ENCODE measurements around the gene SIVA1.

DNA sequence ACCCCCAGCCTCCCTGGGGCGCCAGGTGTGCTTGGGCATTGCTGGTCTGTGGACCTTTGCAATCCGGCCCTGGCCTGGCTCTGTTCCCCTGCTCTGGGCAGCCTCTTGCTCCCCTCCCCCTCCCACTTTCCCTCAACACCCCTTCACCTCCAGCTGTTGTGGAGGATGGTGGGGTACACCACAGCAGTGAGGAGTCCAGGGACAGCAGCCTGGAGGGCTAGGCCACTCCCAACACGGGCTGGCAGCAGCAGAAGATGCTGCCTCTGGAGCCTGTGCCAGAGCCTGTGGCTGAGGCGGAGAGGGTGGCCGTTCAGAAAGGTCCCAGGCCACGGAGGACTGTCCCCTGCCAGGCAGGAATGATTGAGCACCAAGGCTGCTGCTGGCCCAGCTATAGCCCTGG is 55.5 kb downstream of the SIVA1 start:
- TF ChIP-seq, protein P1, sequence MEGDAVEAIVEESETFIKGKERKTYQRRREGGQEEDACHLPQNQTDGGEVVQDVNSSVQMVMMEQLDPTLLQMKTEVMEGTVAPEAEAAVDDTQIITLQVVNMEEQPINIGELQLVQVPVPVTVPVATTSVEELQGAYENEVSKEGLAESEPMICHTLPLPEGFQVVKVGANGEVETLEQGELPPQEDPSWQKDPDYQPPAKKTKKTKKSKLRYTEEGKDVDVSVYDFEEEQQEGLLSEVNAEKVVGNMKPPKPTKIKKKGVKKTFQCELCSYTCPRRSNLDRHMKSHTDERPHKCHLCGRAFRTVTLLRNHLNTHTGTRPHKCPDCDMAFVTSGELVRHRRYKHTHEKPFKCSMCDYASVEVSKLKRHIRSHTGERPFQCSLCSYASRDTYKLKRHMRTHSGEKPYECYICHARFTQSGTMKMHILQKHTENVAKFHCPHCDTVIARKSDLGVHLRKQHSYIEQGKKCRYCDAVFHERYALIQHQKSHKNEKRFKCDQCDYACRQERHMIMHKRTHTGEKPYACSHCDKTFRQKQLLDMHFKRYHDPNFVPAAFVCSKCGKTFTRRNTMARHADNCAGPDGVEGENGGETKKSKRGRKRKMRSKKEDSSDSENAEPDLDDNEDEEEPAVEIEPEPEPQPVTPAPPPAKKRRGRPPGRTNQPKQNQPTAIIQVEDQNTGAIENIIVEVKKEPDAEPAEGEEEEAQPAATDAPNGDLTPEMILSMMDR (IDR thresholded peaks at IDR 0.05; ENCODE audit: low read depth, low read length, missing input control): no peak
- TF ChIP-seq SP1 (IDR thresholded peaks at IDR 0.05): no peak
- TF ChIP-seq, protein P2, sequence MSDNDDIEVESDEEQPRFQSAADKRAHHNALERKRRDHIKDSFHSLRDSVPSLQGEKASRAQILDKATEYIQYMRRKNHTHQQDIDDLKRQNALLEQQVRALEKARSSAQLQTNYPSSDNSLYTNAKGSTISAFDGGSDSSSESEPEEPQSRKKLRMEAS (IDR thresholded peaks at IDR 0.05): no peak
- TF ChIP-seq RAD21 (IDR thresholded peaks at IDR 0.05): no peak
- TF ChIP-seq GABPA (IDR thresholded peaks at IDR 0.05 in 1 of 2, conservative IDR thresholded peaks at IDR 0.05 in 1 of 2): no peak
- no peak for TF ChIP-seq EGR1 (IDR thresholded peaks at IDR 0.05; ENCODE audit: low read depth in 2 of 2)
- no peak for TF ChIP-seq YY1 (IDR thresholded peaks at IDR 0.05)
- TF ChIP-seq JUND (IDR thresholded peaks at IDR 0.05): no peak
- TF ChIP-seq, protein P3, sequence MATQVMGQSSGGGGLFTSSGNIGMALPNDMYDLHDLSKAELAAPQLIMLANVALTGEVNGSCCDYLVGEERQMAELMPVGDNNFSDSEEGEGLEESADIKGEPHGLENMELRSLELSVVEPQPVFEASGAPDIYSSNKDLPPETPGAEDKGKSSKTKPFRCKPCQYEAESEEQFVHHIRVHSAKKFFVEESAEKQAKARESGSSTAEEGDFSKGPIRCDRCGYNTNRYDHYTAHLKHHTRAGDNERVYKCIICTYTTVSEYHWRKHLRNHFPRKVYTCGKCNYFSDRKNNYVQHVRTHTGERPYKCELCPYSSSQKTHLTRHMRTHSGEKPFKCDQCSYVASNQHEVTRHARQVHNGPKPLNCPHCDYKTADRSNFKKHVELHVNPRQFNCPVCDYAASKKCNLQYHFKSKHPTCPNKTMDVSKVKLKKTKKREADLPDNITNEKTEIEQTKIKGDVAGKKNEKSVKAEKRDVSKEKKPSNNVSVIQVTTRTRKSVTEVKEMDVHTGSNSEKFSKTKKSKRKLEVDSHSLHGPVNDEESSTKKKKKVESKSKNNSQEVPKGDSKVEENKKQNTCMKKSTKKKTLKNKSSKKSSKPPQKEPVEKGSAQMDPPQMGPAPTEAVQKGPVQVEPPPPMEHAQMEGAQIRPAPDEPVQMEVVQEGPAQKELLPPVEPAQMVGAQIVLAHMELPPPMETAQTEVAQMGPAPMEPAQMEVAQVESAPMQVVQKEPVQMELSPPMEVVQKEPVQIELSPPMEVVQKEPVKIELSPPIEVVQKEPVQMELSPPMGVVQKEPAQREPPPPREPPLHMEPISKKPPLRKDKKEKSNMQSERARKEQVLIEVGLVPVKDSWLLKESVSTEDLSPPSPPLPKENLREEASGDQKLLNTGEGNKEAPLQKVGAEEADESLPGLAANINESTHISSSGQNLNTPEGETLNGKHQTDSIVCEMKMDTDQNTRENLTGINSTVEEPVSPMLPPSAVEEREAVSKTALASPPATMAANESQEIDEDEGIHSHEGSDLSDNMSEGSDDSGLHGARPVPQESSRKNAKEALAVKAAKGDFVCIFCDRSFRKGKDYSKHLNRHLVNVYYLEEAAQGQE (IDR thresholded peaks at IDR 0.05): no peak
- no peak for TF ChIP-seq FOXA1 (IDR thresholded peaks at IDR 0.05)
- no peak for TF ChIP-seq HNF4A (conservative IDR thresholded peaks at IDR 0.05)
